Kidney epithelial cell (primary cell): ENCODE results near the gene GPANK1. TPM values are rescaled to one million over a fixed set of nuclear protein-coding genes. Genes with fewer than 3 reads are reported as not detected.

Source experiments
- DNase-seq: peaks from one replicate; pipeline ENCODE4 v3.0.0-alpha.2; 2010; ENCODE audit warnings: low read depth
- H3K27me3 ChIP-seq: 2 replicates; pipeline ENCODE4 v1.6.0; 2011; ENCODE audit warnings: low read length; ENCODE audit not compliant: control insufficient read depth, insufficient read depth
- H3K36me3 ChIP-seq: 2 replicates; pipeline ENCODE4 v1.5.1; 2011; ENCODE audit warnings: low read length; ENCODE audit not compliant: control insufficient read depth, insufficient read depth
- H3K4me3 ChIP-seq: 2 replicates; pipeline ENCODE4 v1.5.1; 2011; ENCODE audit warnings: low read depth, mild to moderate bottlenecking, control low read depth, low read length
- total RNA-seq: library from RNA; depleted of rRNA; stranded (reverse); fragments of >200 nt; gene quantifications from 2 replicates; pipeline ENCODE4 v1.2.3, GENCODE V29; 2015
- TF ChIP-seq, protein P1 (sequence below): IDR thresholded peaks from 2 replicates; pipeline ENCODE4 v1.5.1; 2011; ENCODE audit warnings: mild to moderate bottlenecking, moderate library complexity, low read length, control low read depth, inconsistent platforms; ENCODE audit not compliant: insufficient read depth, poor library complexity, severe bottlenecking

Gene GPANK1
- total RNA-seq, 1 donor from 2014 or later, result 22.0 TPM

DNA sequence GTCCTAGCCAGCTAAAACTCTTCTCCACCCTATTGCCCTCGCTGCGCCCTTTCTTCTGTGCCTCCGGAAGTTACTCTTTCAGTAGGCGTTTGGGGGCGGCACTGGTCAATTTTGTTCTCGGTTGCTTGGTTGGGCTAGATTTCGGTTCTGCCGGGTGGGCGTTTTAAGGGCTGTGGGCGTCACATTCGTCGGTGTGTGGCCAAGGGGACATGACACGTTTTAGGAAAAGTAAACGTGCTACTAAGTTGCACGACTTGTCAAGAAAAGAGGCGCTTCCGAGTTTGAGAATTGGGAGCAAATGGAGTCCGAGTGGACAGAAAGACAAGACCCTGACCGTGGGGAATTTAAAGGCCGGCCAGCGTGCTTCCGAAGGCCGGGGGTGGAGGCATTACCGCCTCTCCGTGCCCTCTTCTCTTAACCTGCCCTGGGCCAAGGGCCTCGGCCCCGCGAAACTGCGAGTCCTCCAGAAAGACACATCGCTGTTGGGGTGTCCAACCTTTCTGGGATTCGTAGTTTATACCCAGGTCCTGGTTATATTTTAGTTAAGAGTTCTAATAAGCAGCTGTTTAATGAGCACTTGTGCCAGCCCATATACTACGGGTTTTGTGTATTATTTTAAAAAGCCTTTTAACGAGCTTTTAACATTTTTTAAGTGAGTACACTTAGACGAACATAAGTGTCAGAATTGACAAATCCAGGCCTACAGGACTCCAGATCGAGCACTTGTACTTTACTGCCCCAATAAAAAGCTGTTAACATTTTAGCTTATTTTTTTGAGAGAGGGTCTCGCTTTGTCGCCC is 11.7 kb downstream of the GPANK1 start:
- Histone ChIP-seq H3K4me3 (peak overlapping the region; percentile 57), H3K27me3 (no peaks in the 10 kb centered on the region), H3K36me3 (peaks cover 1% of the 10 kb centered on the region)
- DNase-seq, result peak; percentile 55
- TF ChIP-seq, protein P1, sequence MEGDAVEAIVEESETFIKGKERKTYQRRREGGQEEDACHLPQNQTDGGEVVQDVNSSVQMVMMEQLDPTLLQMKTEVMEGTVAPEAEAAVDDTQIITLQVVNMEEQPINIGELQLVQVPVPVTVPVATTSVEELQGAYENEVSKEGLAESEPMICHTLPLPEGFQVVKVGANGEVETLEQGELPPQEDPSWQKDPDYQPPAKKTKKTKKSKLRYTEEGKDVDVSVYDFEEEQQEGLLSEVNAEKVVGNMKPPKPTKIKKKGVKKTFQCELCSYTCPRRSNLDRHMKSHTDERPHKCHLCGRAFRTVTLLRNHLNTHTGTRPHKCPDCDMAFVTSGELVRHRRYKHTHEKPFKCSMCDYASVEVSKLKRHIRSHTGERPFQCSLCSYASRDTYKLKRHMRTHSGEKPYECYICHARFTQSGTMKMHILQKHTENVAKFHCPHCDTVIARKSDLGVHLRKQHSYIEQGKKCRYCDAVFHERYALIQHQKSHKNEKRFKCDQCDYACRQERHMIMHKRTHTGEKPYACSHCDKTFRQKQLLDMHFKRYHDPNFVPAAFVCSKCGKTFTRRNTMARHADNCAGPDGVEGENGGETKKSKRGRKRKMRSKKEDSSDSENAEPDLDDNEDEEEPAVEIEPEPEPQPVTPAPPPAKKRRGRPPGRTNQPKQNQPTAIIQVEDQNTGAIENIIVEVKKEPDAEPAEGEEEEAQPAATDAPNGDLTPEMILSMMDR, result no peak

DNA sequence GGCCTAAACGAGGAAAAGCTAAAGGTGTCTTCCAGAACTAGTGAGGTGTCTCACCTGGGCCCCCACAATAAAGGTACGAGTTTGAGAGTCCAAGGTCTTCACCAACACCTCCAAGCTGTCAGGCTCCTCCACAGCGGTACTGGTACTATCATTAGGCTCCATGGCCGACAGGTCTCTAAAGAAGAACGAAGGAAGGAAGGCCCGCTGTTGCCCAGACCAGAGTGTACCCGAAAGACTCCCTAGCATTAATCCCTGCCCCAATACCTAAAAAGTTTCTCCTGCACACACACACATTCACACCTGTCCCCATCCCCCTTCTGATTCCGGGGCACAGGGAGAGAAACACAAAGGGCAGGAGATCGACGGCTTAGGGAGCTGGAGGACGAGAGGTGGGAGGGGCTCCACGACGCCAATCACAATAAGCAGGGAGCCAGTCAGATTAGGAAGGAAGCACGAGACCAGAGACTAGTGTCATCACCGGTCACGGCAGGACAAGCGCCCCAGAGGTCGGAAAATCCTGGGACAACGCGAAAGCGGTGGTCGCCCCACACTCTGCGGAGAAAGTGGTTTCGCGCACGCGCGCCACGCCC is 13.1 kb downstream of the GPANK1 start:
- Histone ChIP-seq H3K36me3 (peaks cover 4% of the 10 kb centered on the region), H3K27me3 (no peaks in the 10 kb centered on the region), H3K4me3 (peak overlapping the region; percentile 57)
- TF ChIP-seq, protein P1, result no peak
- DNase-seq, result peak; percentile 31

DNA sequence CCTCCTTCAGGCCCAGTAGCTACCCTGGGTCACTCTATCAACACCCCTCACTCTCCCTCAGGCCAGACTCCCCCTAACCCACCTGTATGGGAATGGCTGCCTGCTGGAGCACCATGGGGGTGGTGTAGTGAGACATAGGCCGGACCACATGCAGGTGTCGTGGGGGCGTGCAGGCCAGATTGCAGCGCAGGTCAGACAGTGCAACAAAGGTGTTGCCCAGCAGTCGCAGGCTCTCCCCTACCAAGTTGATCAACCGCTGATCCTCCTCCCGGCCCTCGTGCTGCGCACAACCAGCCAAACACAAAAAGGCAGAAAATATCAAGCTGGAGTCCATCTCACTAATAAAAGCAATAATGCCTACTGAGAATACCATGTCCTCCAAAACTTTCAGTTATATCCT is 19.5 kb downstream of the GPANK1 start:
- TF ChIP-seq, protein P1, result no peak

GRCh38 chr6:31643818-31644454 is 20.9 kb downstream of the GPANK1 start:
- Histone ChIP-seq H3K27me3 (no peaks in the 10 kb centered on the region), H3K36me3 (peaks cover 6% of the 10 kb centered on the region), H3K4me3 (no peak overlapping the region)
- no peak for DNase-seq
- TF ChIP-seq, protein P1, result no peak

More for the DNA sequence above, 19.5 kb downstream of the GPANK1 start:
- DNase-seq, result no peak
- H3K4me3 ChIP-seq, result no peak overlapping the region
- H3K36me3 ChIP-seq, result peaks cover 7% of the 10 kb centered on the region
- H3K27me3 ChIP-seq, result no peaks in the 10 kb centered on the region

GRCh38 chr6:31642798-31643570 is 21.8 kb downstream of the GPANK1 start:
- Histone ChIP-seq H3K36me3 (peaks cover 7% of the 10 kb centered on the region), H3K4me3 (no peak overlapping the region), H3K27me3 (no peaks in the 10 kb centered on the region)
- TF ChIP-seq, protein P1, result no peak
- DNase-seq, result no peak
